Natural killer cell (primary cell): Measurements from ENCODE around the gene TMEM117. TPM values are rescaled to one million over a fixed set of nuclear protein-coding genes. Genes with fewer than 3 reads are reported as not detected.

Source experiments
- ATAC-seq, 3 donors: fragments of 150-1000 bp in 2 of 3; fragments of 200-7000 bp in 1 of 3; cut with Tn5 transposase; 1 replicate in 1 of 3; 2 replicates in 2 of 3; pipeline ENCODE4 v1.10.0; 2021; ENCODE audit warnings: mild to moderate bottlenecking in 2 of 3, moderate library complexity in 2 of 3
- DNase-seq, 2 donors: peaks; one replicate each; pipeline versions ENCODE4 v3.0.0 to v3.0.0-alpha.2; 2013 to 2021; ENCODE audit warnings: mixed read lengths in 1 of 2
- H3K27ac ChIP-seq: one replicate; pipeline ENCODE4 v1.5.1; 2013; ENCODE audit warnings: mild to moderate bottlenecking, low read length
- H3K27me3 ChIP-seq: one replicate; pipeline ENCODE4 v1.6.1; 2013; ENCODE audit warnings: low read length; ENCODE audit not compliant: control insufficient read depth, insufficient read depth
- H3K36me3 ChIP-seq: one replicate; pipeline ENCODE4 v1.6.1; 2013; ENCODE audit warnings: low read length; ENCODE audit not compliant: control insufficient read depth, insufficient read depth
- H3K4me1 ChIP-seq: one replicate; pipeline ENCODE4 v1.6.1; 2013; ENCODE audit warnings: low read length; ENCODE audit not compliant: control insufficient read depth, insufficient read depth
- H3K4me3 ChIP-seq: one replicate; pipeline ENCODE4 v1.5.1; 2013; ENCODE audit warnings: low read length
- H3K9me3 ChIP-seq: one replicate; pipeline ENCODE4 v1.6.1; 2013; ENCODE audit warnings: low read length; ENCODE audit not compliant: control insufficient read depth, insufficient read depth
- H3K27ac Mint-ChIP-seq, 2 donors: one replicate each; pipeline ENCODE4 v1.8.0; 2022; ENCODE audit warnings: mild to moderate bottlenecking in 2 of 2, mixed read lengths in 2 of 2, moderate library complexity in 1 of 2
- H3K27me3 Mint-ChIP-seq, 2 donors: one replicate each; pipeline ENCODE4 v1.8.0; 2022; ENCODE audit warnings: low read depth in 2 of 2, mixed read lengths in 2 of 2
- H3K36me3 Mint-ChIP-seq: one replicate; pipeline ENCODE4 v1.8.0; 2022; ENCODE audit warnings: mixed read lengths
- H3K4me1 Mint-ChIP-seq, 2 donors: one replicate each; pipeline ENCODE4 v1.8.0; 2022; ENCODE audit warnings: mixed read lengths in 2 of 2
- H3K4me3 Mint-ChIP-seq: one replicate; pipeline ENCODE4 v1.8.0; 2022; ENCODE audit warnings: mild to moderate bottlenecking, moderate library complexity, mixed read lengths
- H3K9me3 Mint-ChIP-seq, 2 donors: one replicate each; pipeline ENCODE4 v1.8.0; 2022; ENCODE audit warnings: mixed read lengths in 2 of 2
- WGBS: methylation state at CpG from one replicate; pipeline ENCODE4 v1.1.7; 2013; ENCODE audit warnings: missing lambda C conversion rate; ENCODE audit not compliant: insufficient coverage; 5-methylcytosine and 5-hydroxymethylcytosine counted together
- intact Hi-C: fragments of 100-400 bp; cut with micrococcal nuclease; formaldehyde crosslinking; loops from one replicate; pipeline ENCODE4 v1.14.2; 2022
- total RNA-seq, 4 donors: library from RNA; stranded (reverse); fragments of 120-200 nt in 1 of 4; gene quantifications; one replicate each; pipeline versions ENCODE4 v1.2.3 to v1.2.4, GENCODE V29; 2013 to 2022
- TF ChIP-seq, protein P1 (sequence below): fragments of 200-600 bp; IDR thresholded peaks from one replicate; pipeline ENCODE4 v1.8.0; 2022; ENCODE audit warnings: antibody characterized with exemption

TMEM117 gene
- total RNA-seq, 3 donors from 2014 or later (not counting 1 experiment from before 2014, with no cell fraction given) = 7.1 to 8.1 (median 7.9) TPM

DNA sequence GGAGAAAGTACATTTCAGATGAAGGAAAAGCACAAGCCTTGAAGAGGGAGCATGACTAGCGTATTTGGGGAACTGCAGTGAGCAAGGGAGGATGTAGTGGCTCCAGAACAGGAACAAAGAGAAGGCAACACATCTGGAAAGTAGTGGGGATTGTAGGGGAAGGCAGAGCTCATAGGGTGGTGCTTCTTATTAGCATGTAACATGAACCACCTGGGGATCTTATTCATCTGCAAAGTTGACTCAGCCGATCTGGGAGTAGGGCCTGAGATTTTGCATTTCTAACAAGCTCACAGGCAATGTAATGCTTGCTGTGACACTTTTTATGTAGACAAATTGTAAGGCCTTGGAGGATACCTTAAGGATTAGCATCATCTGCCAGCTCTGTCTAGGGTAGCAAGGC is 592.9 kb downstream of the TMEM117 start:
- H3K27me3 ChIP-seq = no peaks in the 10 kb centered on the region
- no peak overlapping the region for H3K27ac ChIP-seq
- TF ChIP-seq, protein P1, sequence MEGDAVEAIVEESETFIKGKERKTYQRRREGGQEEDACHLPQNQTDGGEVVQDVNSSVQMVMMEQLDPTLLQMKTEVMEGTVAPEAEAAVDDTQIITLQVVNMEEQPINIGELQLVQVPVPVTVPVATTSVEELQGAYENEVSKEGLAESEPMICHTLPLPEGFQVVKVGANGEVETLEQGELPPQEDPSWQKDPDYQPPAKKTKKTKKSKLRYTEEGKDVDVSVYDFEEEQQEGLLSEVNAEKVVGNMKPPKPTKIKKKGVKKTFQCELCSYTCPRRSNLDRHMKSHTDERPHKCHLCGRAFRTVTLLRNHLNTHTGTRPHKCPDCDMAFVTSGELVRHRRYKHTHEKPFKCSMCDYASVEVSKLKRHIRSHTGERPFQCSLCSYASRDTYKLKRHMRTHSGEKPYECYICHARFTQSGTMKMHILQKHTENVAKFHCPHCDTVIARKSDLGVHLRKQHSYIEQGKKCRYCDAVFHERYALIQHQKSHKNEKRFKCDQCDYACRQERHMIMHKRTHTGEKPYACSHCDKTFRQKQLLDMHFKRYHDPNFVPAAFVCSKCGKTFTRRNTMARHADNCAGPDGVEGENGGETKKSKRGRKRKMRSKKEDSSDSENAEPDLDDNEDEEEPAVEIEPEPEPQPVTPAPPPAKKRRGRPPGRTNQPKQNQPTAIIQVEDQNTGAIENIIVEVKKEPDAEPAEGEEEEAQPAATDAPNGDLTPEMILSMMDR = no peak
- Mint-ChIP-seq H3K36me3 (no peaks in the 10 kb centered on the region), H3K9me3 (peaks cover 2 to 4% of the 10 kb centered on the region in 2 donors), H3K4me1 (no peaks in the 10 kb centered on the region), H3K4me3 (no peak overlapping the region), H3K27me3 (no peaks in the 10 kb centered on the region), H3K27ac (no peak overlapping the region)
- intact Hi-C loops = no loop called here
- H3K4me3 ChIP-seq = no peak overlapping the region
- DNase-seq (no peak), ATAC-seq (no peak)
- H3K36me3 ChIP-seq = no peaks in the 10 kb centered on the region
- H3K9me3 ChIP-seq = no peaks in the 10 kb centered on the region
- no peaks in the 10 kb centered on the region for H3K4me1 ChIP-seq
- WGBS = 18% methylated on average over 2 of the region's 2 CpGs

GRCh38 chr12:44431647-44432343 is 595.9 kb downstream of the TMEM117 start:
- intact Hi-C loops = no loop called here
- Mint-ChIP-seq H3K27me3 (no peaks in the 10 kb centered on the region), H3K27ac (no peak overlapping the region), H3K36me3 (no peaks in the 10 kb centered on the region), H3K4me1 (no peaks in the 10 kb centered on the region), H3K4me3 (no peak overlapping the region), H3K9me3 (peaks cover 3 to 5% of the 10 kb centered on the region in 2 donors)
- Histone ChIP-seq H3K9me3 (no peaks in the 10 kb centered on the region), H3K4me1 (no peaks in the 10 kb centered on the region), H3K27me3 (no peaks in the 10 kb centered on the region), H3K4me3 (no peak overlapping the region), H3K36me3 (no peaks in the 10 kb centered on the region), H3K27ac (no peak overlapping the region)
- DNase-seq = no peak
- 86% methylated on average over 6 of the region's 10 CpGs for WGBS
- TF ChIP-seq, protein P1 = no peak
- ATAC-seq = no peak

GRCh38 chr12:44433659-44434058 is 597.8 kb downstream of the TMEM117 start:
- TF ChIP-seq, protein P1 = no peak
- no peaks in the 10 kb centered on the region for H3K27me3 Mint-ChIP-seq
- Histone ChIP-seq H3K9me3 (no peaks in the 10 kb centered on the region), H3K27me3 (no peaks in the 10 kb centered on the region), H3K4me3 (no peak overlapping the region), H3K4me1 (no peaks in the 10 kb centered on the region), H3K36me3 (no peaks in the 10 kb centered on the region), H3K27ac (no peak overlapping the region)
- ATAC-seq (no peak), DNase-seq (no peak)
- H3K4me3 Mint-ChIP-seq = no peak overlapping the region
- H3K36me3 Mint-ChIP-seq = no peaks in the 10 kb centered on the region
- peaks cover 3% of the 10 kb centered on the region in 2 donors for H3K9me3 Mint-ChIP-seq
- H3K27ac Mint-ChIP-seq = no peak overlapping the region
- no peaks in the 10 kb centered on the region for H3K4me1 Mint-ChIP-seq
- intact Hi-C loops = no loop called here
- WGBS = 75% methylated on average over 1 of the region's 1 CpG

DNA sequence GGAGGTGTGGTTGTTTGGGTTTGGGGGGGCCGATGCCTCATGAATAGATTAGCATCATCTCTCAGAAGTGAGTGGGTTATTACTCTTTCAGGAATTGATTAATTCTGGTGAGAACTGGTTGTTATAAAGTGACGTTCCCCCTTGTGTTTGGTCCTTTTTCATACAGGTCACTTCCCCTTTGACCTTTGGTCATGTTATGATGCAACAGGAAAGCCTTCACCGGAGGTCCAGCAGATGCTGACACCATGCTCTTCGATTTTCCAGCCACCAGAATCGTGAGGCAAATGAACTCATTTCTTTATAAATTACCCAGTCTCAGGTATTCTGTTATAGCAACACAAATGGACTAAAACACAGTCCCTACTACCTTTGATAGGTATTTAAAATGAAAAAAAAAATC is 600.9 kb downstream of the TMEM117 start:
- H3K4me3 ChIP-seq = no peak overlapping the region
- H3K36me3 ChIP-seq = no peaks in the 10 kb centered on the region
- ATAC-seq (no peak), DNase-seq (no peak)
- TF ChIP-seq, protein P1 = no peak
- no peak overlapping the region for H3K4me3 Mint-ChIP-seq
- H3K27ac Mint-ChIP-seq = no peak overlapping the region
- H3K4me1 Mint-ChIP-seq = no peaks in the 10 kb centered on the region
- no peak overlapping the region for H3K27ac ChIP-seq
- no peaks in the 10 kb centered on the region for H3K9me3 ChIP-seq
- H3K9me3 Mint-ChIP-seq = peaks cover 6 to 7% of the 10 kb centered on the region in 2 donors
- 78% methylated on average over 5 of the region's 5 CpGs for WGBS
- H3K4me1 ChIP-seq = no peaks in the 10 kb centered on the region
- H3K27me3 ChIP-seq = no peaks in the 10 kb centered on the region
- H3K36me3 Mint-ChIP-seq = no peaks in the 10 kb centered on the region
- H3K27me3 Mint-ChIP-seq = no peaks in the 10 kb centered on the region
- intact Hi-C loops = no loop called here
